OCI-LY3 (cell line): Measurements from ENCODE around the gene CLDN1.

Source experiments
- CTCF ChIP-seq: fragments of 200-600, 300-600 bp; sonication (generic); IDR thresholded peaks from 2 replicates; pipeline ENCODE4 v1.5.1; 2014; ENCODE audit warnings: antibody characterized with exemption, low read length, low read depth
- EZH2phosphoT487 ChIP-seq: fragments of 200-600 bp; shearing (Covaris generic); IDR thresholded peaks from 2 replicates; pipeline ENCODE4 v1.6.1; 2018; ENCODE audit warnings: antibody characterized with exemption, mixed run types, low read depth

- no peak for TF ChIP-seq CTCF
- no peak for TF ChIP-seq EZH2phosphoT487
Measured at GRCh38 chr3:190307164-190307545, 15.1 kb downstream of the CLDN1 start.
